HG03039 (cell line): ENCODE data around the gene FAM186B.
"Not testable (repeated sequence)": the region's sequence is repeated elsewhere in the genome, so short reads cannot be mapped to it uniquely, and the experiment has no call there.

Source experiments
- ATAC-seq: cut with Tn5 transposase; IDR thresholded peaks from one replicate; pipeline ENCODE4 v1.9.1; 2021; ENCODE audit warnings: mild to moderate bottlenecking, moderate library complexity; ENCODE audit not compliant: unreplicated experiment

The FAM186B gene, protein sequence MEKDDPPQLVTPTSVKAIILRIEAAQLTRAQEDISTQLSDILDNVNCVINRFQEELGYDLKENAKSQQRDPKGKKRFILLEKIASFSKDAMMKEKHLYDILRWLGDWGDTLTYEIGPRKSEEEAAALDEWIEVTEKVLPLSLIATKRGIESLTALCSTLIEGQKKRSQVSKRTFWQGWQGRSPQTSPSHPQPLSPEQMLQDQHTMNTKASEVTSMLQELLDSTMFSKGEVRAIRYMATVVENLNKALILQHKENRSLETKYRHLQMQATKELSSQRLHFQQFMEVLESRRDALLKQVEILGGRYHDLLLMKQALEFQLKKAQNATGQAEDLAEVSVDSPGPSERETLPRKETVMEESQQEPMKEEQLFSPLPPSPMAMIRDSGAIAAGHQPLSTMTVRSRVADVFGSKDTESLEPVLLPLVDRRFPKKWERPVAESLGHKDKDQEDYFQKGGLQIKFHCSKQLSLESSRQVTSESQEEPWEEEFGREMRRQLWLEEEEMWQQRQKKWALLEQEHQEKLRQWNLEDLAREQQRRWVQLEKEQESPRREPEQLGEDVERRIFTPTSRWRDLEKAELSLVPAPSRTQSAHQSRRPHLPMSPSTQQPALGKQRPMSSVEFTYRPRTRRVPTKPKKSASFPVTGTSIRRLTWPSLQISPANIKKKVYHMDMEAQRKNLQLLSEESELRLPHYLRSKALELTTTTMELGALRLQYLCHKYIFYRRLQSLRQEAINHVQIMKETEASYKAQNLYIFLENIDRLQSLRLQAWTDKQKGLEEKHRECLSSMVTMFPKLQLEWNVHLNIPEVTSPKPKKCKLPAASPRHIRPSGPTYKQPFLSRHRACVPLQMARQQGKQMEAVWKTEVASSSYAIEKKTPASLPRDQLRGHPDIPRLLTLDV

DNA sequence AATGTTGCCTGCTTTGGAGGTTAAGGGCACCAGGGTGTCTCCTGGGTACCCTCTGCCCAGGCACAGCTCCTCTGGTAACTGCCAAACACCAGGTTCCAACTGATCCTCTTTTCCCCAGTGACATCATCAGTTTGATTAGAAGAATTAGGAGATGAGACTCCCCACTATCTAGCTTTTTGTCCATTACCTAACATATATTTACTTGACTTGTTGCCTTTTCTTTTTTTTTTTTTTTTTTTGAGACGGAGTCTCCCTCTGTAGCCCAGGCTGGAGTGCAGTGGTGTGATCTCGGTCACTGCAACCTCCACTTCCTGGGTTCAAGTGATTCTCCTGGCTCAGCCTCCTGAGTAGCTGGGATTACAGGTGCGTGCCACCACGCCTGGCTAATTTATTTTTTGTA lies at the start of gene FAM186B:
FAM186B (minus strand) TSS at position 101 of the 400 bp plus-strand sequence. CDS start 162 bp downstream, outside the sequence.
- not testable (repeated sequence) for ATAC-seq

DNA sequence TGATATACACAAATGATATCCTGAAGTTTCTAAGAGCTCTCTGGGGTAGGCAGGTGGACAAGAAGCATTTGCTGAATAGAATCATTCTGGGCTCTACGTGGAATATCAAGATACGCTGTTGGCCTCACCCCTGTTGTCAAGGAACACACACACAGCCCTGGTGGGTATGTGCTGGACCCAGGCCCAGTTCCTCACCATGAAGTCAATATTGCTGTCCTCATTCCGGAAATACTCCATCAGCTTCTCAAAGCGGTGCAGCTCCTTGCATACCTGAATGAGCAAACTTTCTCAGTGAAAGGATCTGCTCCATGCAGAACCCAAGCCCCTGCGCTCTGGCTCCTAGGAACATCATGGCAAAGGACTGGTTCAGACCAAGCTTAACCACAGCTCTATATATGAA lies 49.3 kb upstream of the FAM186B start:
- no peak for ATAC-seq

DNA sequence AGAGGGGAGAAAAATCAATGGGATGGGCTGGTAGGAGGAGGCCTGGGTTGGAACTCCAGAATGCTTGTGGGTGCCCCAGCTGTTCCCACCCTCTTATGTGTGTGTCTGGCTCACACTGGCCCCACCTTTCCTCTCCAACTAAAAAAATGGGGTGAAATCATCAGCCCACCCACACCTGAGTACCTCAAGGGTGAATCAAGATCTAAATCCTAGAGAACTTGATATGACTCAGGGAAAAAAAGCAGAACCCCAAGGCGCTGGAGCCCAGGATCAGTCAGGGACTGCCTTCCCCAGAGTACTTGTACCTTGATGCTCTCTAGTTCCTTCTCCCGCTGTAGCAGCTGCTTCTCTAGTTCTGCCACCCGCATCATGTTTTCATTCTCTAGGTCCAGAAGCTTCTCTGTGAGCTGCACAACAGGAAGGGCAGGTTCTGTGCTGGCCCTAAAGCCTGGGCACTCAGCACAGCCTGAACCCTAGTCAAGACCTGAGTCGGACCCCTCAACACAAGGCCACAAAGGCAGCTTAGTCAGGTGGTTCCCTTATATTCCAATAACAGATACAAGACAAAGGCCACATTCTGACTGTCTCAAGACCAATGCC lies 47.6 kb upstream of the FAM186B start:
- no peak for ATAC-seq

DNA sequence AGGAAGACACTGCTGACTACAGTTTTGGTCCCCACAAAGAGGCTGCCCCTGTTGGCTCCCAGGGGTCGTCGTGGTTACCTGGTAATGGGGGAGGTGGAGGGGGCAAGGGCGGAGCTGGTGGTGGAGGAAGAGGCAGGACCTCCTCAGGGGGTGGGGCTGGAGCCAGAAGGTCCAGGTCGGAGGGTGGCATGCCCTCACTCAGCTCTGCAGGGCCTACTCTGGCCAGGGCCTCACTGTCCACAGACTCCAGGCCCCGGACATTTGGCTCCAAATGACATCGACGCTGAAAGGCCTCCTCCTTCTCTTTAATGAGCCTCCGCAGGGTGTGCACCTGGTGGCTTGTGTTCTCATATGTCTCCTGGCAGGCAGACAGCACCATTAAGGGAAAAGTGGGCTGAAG lies 46.4 kb upstream of the FAM186B start:
- no peak for ATAC-seq

DNA sequence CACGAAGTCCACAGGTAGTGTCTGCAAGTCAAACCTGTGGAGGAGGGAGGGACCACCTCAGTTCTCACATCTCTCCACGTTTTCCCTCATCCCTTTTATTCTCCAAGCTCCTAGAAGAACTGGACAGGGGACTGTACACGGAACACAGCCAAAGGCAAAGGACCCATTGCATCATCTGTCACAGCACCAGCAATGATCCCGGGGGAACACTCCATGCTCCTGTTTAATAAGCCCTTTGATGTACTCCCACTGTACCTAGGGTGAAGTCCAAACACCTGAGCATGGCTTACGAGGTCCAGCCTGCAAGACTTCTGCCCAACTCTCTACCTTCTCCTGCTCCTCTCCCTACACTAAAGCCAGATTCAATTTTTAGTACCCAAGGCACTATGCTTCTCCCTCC lies 44.5 kb upstream of the FAM186B start:
- no peak for ATAC-seq

DNA sequence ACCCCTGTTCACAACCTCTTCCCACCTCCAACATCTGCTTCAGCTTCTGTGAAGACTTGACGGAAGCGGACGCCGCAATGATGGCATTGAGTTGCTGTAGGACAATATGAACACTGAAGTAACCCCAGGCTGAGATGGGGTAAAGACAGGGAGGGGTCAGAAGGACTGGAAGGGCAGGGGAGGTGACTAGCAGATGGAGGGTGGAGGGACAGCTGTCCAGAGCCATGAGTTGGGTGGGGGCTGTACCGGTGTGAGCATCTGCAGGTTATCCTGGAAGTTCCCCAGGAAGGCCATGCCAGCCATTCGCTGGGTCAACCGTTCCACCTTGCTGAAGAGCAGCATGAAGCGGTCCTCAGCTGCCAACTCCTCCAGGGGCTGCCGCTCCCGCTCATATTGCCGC lies 44.0 kb upstream of the FAM186B start:
- no peak for ATAC-seq

DNA sequence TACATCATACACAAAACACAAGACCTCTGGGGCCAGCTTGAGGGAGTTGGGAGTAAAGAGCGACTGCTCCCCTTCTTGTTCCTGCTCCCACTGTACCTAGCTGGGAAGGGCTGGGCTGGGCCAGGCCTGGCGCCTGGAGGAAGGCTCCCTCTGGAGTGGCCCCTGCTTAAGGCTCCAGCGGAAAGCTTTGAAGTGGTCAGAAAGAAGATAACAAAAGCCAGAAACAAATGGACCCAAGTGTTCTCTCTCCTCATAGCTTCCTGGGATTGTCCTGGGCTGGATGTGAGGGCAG lies 43.2 kb upstream of the FAM186B start:
- ATAC-seq = no peak

DNA sequence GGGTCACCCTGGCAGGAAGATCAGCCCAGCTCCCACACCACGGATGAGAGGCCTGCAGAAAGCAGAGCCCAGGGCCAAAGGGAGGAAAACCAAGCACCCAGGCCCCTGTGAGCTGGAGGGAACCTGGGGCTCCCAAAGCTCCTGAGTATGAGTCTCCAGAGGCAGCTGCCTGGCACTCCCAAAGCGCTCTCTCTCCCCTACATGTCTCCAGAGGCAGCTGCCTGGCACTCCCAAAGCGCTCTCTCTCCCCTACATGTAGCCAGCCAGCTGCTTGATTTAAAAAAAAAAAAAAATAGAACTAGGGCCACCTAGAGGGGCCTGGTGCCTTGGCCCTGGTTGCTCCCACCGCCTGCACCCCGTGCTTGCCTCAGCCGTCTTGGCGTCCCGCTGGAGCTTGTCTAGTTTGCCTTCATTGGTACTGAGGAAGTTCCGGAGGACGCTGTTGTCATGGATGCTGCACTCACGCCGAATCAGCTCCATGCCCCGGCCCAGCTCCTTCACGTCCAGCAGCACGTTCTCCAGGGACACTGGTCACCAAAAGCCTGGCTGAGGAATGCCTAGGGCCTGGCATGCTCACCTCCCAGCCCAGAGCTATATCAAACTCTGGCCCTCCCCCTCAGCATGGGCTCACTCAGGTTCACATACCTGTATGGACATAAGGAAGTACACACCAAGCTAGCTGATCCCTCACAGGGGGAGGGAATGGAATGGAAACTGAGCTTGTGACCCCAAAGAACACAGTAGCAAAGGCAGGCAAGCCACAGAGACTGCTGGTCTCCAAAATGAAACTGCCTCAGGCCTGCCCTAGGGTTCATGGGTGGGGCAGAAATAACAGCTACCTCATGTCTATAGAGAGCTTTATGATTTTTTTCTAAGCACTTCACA lies 42.6 kb upstream of the FAM186B start:
- ATAC-seq = no peak

DNA sequence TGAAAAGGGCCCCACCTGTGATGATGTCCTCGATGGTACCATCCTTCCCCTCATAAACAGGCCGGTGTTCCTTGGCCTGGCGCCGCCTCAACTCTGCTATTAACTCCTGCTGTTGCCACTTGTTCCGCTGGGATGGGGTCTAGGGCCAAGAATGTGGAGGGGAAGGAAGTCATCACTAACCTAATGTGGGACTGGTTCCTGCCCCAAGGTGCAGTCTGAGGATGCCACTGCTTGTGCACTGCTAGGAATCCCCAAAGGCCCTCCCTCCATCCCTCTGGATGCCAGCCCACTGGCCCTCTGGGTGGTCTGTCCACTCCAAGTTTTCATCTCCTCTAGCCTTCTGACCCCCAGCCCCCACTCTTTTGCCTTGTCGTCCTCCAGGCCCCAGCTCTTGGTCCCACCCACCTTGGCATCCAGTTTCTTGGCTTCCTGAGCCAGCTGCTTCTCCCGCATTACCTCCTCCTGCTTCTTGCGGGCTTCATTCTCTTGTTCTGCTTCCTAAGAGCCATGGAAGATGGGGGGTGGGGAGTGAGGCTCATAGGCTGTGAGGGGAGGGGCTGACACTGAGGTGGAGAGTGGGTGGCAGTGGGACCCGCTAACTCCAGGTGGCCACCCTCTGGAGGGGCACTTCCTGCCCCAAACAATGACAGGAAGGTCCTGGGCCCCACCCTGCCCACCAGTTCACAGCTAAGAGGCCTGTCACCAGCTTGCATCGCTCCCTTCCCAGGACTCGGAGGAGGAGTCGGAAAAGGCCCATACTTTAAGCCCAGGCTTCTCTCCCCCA lies 41.6 kb upstream of the FAM186B start:
- no peak for ATAC-seq

DNA sequence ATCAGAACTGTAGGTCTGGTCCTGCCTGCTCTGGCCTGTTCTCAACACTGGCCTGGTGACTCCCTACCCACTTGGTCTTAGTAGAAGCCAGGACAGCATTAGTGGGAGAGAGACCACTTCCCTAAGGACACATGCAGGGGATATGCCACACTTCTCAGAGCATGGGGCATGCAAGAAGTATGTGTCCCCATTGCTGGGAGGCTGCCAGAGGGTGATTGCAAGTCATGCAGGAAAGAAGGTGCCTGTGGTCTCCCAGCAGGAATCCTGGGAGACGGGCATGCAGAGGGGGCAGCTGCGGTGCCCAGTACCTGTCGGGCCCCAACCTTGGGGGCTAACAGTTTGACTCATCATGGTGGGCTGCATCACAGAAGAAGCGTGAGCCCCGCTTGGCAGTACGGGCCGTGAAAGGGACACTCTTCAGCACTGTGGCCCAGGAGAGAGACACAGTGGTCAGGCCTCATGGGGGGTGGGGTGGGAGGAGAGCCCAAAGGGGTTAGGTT lies 40.9 kb upstream of the FAM186B start:
- no peak for ATAC-seq

DNA sequence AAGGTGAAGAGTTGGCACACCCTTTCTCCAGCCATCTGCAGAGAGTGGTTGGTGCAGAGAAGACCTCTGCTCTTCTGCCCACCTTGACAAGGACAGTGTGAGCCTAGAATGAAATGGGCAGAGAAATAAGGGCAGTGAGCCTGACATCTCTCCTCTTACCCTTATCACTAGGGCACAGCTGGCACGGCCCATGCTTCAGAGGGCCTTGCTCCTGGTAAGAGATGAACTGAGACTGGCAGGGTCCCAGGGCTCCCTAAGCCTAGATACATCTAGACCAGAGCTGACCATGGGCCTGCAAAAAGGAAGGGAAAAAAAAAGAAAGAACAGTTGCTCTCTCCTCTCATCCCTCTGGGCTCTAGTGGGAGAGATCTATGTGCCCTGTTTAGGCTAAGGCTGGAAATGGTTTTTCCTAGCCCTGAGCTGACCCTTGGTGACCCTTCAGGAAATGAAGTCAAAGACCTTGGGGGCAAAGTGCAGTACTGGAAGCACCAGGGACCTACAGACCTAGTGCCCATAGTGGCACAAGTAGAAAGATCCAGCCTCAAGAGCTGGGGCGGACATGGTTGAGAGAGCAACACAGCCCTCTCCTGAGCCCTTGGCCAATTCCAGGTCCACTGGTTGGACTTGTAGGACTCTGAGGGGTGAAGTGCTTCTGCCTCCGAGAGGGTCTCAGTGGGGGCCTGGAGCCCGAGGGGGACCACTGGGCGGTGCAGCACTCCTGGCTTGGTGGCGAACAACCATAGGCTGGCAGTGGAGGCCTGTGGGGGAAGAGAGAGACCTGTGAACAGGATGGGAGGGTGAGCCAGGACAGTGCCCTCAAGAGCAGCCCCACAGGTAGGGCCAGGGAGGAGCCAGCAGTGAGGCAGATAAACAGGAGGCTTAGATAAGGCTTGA lies 40.0 kb upstream of the FAM186B start:
- no peak for ATAC-seq

DNA sequence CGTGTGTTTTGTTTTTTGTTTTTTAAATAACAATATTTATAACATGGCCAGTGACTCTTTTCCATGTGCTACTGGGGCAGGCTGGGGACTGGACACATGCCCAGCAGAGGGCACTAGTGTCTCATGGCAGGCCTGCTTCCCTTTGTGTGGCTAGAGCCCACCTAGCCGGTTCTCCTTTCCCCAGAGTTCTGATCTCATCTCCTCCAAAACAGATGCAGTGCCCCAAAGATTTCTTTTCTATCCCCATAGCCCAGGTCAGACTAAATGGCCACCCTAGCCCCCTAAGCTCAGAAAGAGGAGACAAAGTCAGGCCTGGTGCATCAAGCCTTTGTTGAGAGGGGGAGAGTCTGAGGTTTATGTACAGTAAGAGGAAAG lies 39.2 kb upstream of the FAM186B start:
- ATAC-seq = no peak

DNA sequence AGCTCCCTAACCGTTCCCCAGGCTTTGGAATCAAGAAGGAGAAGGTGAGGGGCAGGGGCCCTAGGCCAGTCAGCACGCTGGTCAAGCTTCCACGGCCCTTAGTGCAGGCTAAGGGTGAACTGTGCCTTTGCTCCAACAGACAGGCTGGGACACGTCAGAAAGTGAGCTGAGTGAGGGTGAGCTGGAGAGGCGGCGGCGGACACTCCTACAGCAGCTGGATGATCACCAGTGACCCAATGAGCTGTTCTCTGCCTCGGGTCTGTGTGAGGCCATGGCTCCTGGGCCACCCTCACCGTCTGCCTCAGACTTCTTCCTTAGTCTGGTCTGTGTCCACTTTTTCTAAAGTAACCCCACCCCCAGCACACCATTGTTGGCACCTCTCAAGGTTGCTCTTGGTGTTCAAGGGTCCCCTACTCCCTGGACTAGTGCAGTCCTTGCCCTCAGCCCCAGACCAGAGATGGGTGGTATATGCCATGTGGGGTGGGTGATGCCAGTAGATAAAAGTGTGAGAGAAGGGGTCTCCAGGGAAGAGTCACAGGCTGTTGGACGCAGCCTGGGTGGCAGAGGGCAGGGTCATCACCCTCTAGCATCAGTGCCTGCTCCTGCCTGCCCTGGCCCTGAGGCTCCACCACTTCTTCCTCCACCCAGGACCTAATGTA lies 38.7 kb upstream of the FAM186B start:
- ATAC-seq = no peak

DNA sequence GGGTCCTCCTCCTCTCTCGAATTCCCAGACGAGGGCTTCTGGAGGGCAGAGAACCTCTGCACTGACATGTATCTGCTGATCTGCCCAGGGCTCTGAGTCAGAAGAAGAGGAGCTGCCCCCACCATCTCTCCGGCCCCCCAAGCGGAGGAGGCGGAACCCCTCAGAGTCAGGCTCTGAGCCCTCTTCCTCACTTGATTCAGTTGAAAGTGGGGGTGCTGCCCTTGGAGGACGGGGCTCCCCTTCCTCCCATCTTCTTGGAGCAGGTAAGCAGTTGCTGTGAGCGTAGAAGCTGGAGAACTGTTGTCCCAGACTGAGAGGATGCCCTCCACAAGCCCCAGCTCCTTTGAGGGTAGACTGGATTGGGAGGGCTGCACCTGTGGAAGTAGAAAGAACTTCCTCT lies 37.7 kb upstream of the FAM186B start:
- ATAC-seq = no peak

DNA sequence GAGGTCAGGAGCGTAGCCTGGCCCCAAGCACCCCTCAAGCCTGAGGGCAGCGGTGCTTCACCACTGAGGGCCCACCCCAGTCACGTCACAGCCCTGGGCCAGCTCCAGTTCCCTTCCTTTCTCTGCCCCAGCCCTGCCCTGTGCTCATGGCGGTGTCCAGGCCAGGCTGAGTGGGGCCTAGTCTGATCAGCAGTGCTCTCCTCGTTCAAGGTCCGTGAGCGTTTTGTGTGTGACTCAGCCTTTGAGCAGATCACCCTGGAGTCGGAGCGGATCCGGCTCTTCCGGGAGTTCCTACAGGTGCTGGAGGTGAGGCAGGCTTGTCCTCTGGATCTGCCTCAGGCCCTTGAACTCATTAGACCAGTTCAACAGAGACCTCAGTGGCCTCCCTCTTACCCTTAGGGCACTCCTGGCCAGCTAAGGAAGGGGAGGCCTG lies 36.9 kb upstream of the FAM186B start:
- no peak for ATAC-seq

DNA sequence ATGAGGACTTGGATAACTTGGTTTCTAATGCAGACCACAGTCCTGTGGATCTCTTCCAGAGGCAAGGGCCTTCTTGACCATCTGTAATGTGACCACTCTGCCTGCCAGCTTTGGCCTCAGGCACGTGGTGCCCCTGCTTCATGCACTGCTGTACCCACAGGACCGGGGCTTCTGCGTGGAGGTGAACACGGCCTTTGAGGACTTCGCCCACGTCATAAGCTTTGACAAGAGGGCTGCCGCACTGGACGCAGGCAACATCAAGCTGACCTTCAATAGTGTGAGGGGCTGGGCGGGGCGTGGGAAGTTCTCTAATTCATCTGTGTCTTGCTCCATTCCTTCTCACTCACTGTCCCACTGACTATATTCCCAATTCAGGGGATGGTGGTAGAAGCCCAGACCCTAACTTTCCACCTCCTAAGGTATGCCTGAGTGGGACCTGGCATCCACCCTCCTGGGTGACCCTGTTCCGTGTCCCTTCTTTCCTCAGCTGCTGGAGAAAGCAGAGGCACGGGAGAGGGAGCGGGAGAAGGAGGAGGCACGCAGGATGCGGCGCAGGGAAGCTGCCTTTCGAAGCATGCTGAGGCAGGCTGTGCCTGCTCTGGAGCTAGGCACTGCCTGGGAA lies 36.4 kb upstream of the FAM186B start:
- no peak for ATAC-seq

DNA sequence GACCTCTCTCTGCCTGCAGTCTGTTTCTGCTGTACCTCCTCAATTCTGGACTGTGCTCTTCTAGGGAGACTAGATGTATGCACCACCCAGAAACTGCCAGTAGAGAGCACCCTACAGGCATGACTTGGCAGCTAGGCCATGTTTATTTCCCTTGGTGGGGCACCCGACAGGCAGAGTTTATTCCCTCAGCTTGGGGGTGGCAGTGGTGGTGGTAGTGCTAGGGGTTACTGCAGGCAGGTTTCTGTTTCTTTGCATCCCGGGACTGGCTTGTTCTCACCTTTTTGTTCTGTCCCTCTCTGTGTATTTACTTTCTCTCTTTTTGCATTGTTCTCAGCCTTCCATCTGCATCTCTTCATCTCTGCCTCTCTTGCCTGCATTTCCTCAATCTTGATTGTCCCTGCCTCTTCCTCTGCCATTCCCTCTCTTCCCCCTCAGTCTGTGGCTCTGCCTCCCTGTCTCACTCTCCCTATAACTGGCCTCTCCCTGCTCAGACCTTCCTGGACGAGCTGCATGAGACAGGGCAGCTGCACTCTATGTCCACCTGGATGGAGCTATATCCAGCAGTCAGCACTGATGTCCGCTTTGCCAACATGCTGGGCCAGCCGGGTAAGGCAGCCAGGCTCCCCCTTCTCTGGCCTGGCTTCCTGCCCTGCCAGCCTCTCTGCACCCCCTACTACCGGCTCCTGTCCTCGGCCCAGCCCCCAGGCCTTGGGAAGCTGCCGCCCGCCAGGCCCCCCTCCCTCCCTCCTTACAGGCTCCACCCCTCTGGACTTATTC lies 31.7 kb upstream of the FAM186B start:
- no peak for ATAC-seq
